Endothelial cell of umbilical vein (primary cell): ENCODE data around the gene BMP8B. TPM values are rescaled to one million over a fixed set of nuclear protein-coding genes. Genes with fewer than 3 reads are reported as not detected.

ENCODE experiments used
- BruUV-seq: library from RNA; stranded (reverse); fragments of 400-500 nt; replicated peaks from 2 replicates; lab custom pipeline; 2021; lab: Mats Ljungman, UMichigan
- CTCF ChIA-PET: fragments of 300-600, 350-600 bp; sonication (Branson Sonifier 250); formaldehyde crosslinking; loops from one replicate; lab custom pipeline; 2021; ENCODE audit warnings: antibody characterized with exemption, inconsistent platforms; lab: Charles Lee
- POLR2A ChIA-PET: fragments of 300-600, 350-600 bp; sonication (Branson Sonifier 250); formaldehyde crosslinking; loops from one replicate; lab custom pipeline; 2021; ENCODE audit warnings: antibody characterized with exemption, inconsistent platforms; lab: Charles Lee
- DNase-seq: peaks from one replicate; pipeline ENCODE4 v3.0.0-alpha.2; 2011; ENCODE audit warnings: low read depth, low spot score
- FAIRE-seq: peaks from 2 replicates; lab custom pipeline; 2011; peaks lifted over from hg19 to GRCh38; lab: Jason Lieb, UNC
- H2AFZ ChIP-seq: 2 replicates; pipeline ENCODE4 v1.6.0; 2012; ENCODE audit warnings: low read depth, low read length, control low read depth, inconsistent platforms
- H3K27ac ChIP-seq: 2 replicates; pipeline ENCODE4 v1.5.1; 2011; ENCODE audit warnings: low read depth, mild to moderate bottlenecking, control low read depth, low read length, moderate library complexity; ENCODE audit not compliant: insufficient read depth
- H3K27me3 ChIP-seq, 2 experiments: 2 replicates each; pipeline versions ENCODE4 v1.6.0 to v1.6.1; 2011; ENCODE audit warnings: low read length in 2 of 2, mixed read lengths in 1 of 2; ENCODE audit not compliant: control insufficient read depth in 2 of 2, insufficient read depth in 2 of 2
- H3K36me3 ChIP-seq, 2 experiments: 2 replicates in 1 of 2; 3 replicates in 1 of 2; pipeline ENCODE4 v1.5.1; 2011; ENCODE audit warnings: low read length in 2 of 2, mild to moderate bottlenecking in 1 of 2, moderate library complexity in 1 of 2; ENCODE audit not compliant: control insufficient read depth in 2 of 2, insufficient read depth in 2 of 2; ENCODE audit errors: extremely low read depth in 1 of 2
- H3K4me1 ChIP-seq: 3 replicates; pipeline ENCODE4 v1.5.1; 2011; ENCODE audit warnings: mild to moderate bottlenecking, low read length; ENCODE audit not compliant: control insufficient read depth, insufficient read depth; ENCODE audit errors: extremely low read depth
- H3K4me2 ChIP-seq: 2 replicates; pipeline ENCODE4 v1.6.1; 2011; ENCODE audit warnings: low read length, control low read depth, mixed read lengths; ENCODE audit not compliant: insufficient read depth
- H3K4me3 ChIP-seq, 3 experiments: fragments of 200-600 bp in 1 of 3; sonication (generic), shearing (Covaris generic) in 1 of 3; replicated peaks in 1 of 3; 2 replicates each; pipeline ENCODE4 v1.5.1; 2011 to 2016; ENCODE audit warnings: control low read depth in 3 of 3, low read length in 3 of 3, mild to moderate bottlenecking in 2 of 3, inconsistent platforms in 1 of 3, low read depth in 1 of 3, moderate library complexity in 1 of 3; ENCODE audit not compliant: insufficient read depth in 1 of 3
- H3K79me2 ChIP-seq: 2 replicates; pipeline ENCODE4 v1.6.0; 2012; ENCODE audit warnings: low read length, inconsistent platforms; ENCODE audit not compliant: control insufficient read depth, insufficient read depth
- H3K9ac ChIP-seq: replicated peaks from 2 replicates; pipeline ENCODE3; 2011; ENCODE audit warnings: low read length, control low read depth; ENCODE audit not compliant: insufficient read depth; ENCODE audit errors: extremely low read depth
- H3K9me1 ChIP-seq: replicated peaks from 3 replicates; pipeline ENCODE4 v1.6.0; 2011; ENCODE audit warnings: mild to moderate bottlenecking, low read length; ENCODE audit not compliant: control insufficient read depth, insufficient read depth; ENCODE audit errors: extremely low read depth
- H3K9me3 ChIP-seq: replicated peaks from 2 replicates; pipeline ENCODE4 v1.5.1; 2012; ENCODE audit warnings: low read length, inconsistent platforms; ENCODE audit not compliant: control insufficient read depth, insufficient read depth
- H4K20me1 ChIP-seq: replicated peaks from 2 replicates; pipeline ENCODE3; 2011; ENCODE audit warnings: mild to moderate bottlenecking, low read length; ENCODE audit not compliant: control insufficient read depth, insufficient read depth; ENCODE audit errors: extremely low read depth
- EZH2 ChIP-seq: IDR thresholded peaks from 2 replicates; pipeline ENCODE4 v1.6.1; 2012; ENCODE audit warnings: borderline replicate concordance, low read depth, mild to moderate bottlenecking, moderate library complexity, low read length, inconsistent platforms; ENCODE audit not compliant: severe bottlenecking
- FOS ChIP-seq: IDR thresholded peaks from 2 replicates; pipeline ENCODE4 v1.6.1; 2011; ENCODE audit warnings: mild to moderate bottlenecking, low read length, moderate library complexity, borderline replicate concordance; ENCODE audit not compliant: insufficient read depth
- GATA2 ChIP-seq: IDR thresholded peaks from 2 replicates; pipeline ENCODE4 v1.7.0; 2011; ENCODE audit warnings: low read depth, mild to moderate bottlenecking, moderate library complexity, mixed read lengths, low read length; ENCODE audit not compliant: insufficient read length, insufficient read depth
- JUN ChIP-seq: IDR thresholded peaks from 2 replicates; pipeline ENCODE4 v1.6.1; 2011; ENCODE audit warnings: borderline replicate concordance, low read depth; ENCODE audit not compliant: insufficient read length, insufficient read depth
- MYC ChIP-seq: IDR thresholded peaks from one replicate; pipeline ENCODE4 v1.6.1; 2011; ENCODE audit warnings: mild to moderate bottlenecking, low read depth, low read length
- POLR2A ChIP-seq: IDR thresholded peaks from 2 replicates; pipeline ENCODE4 v1.6.1; 2012; ENCODE audit warnings: low read depth, mild to moderate bottlenecking, control low read depth, low read length
- POLR2AphosphoS5 ChIP-seq: IDR thresholded peaks from 2 replicates; pipeline ENCODE4 v1.6.1; 2012; ENCODE audit warnings: low read depth, mild to moderate bottlenecking, control low read depth, low read length, moderate library complexity; ENCODE audit not compliant: insufficient read depth
- dilution Hi-C: fragments of 300-500 bp; cut with MboI; formaldehyde crosslinking; loops from one replicate; pipeline ENCODE4 v1.15.0; 2019; ENCODE audit warnings: low sequenced_read_pairs; ENCODE audit not compliant: extremely low pct_ligation_motif_present
- intact Hi-C: fragments of 100-400 bp; cut with micrococcal nuclease; formaldehyde crosslinking; loops from one replicate; pipeline ENCODE4 v1.10.0; 2022
- polyA plus RNA-seq, 4 experiments: library from polyadenylated mRNA; depleted of rRNA in 3 of 4; stranded (reverse) in 3 of 4; unstranded in 1 of 4; fragments of >200 nt; gene quantifications; 2 replicates each; pipeline versions ENCODE4 v1.2.1 to v1.2.3, GENCODE V29; 2011 to 2012; ENCODE audit warnings: missing spikeins in 1 of 4
- total RNA-seq: library from RNA; stranded (reverse); gene quantifications from 2 replicates; pipeline ENCODE4 v1.2.3, GENCODE V29; 2021
- TF ChIP-seq, protein P1 (sequence below), 2 donors: IDR thresholded peaks; 1 replicate in 1 of 2; 2 replicates in 1 of 2; pipeline ENCODE4 v1.5.1; 2011; ENCODE audit warnings: low read length in 2 of 2, mild to moderate bottlenecking in 2 of 2, moderate library complexity in 2 of 2, control low read depth in 1 of 2, inconsistent platforms in 1 of 2, low read depth in 1 of 2; ENCODE audit not compliant: insufficient read depth in 1 of 2; ENCODE audit errors: extremely low read depth in 1 of 2
- TF ChIP-seq, protein P2 (sequence below): IDR thresholded peaks from 2 replicates; pipeline ENCODE4 v1.6.1; 2011; ENCODE audit not compliant: insufficient read depth, insufficient read length

The BMP8B gene
- total and polyA plus RNA-seq, 2 donors (not counting 3 experiments of a cell fraction or from before 2014, with no cell fraction given) = 0.07 TPM; not detected in 1

DNA sequence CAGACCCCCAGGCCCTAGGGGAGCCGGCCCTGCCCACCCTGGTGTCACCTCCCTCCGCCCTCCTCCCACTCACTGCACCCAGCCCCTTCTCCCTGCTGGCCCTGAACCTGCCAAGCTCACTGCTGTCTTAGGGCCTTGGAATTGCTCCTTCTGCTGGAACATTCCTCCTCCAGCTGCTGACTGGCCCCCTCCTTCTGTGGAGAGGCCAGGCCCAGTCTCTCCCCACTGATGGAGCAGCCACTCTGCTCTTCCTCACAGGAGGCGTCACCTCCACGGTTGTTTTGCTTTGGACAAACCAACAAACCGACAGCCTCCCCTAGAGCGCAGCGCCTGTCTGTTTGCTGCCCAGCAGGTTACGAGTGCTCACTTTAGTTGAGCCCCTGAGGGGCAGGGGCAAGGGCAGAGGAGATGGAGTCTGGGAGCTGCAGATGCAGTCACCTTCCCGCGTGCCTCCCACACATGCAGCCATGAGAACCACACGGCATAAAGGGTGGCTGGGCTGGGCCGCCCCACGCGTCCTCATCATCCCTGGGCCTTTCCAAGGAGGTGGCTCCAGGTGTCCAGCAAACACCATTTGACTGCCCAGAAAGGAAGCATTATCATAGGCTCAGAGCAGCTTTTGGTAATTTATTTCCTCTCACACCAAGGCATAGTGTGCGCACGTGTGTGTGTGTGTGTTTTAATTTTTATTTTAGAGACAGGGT, 27.0 kb downstream of the BMP8B start:
- no peak overlapping the region for H3K9ac ChIP-seq
- dilution Hi-C loops (no loop called here), intact Hi-C loops (no loop called here)
- no peaks in the 10 kb centered on the region for H3K9me3 ChIP-seq
- H3K4me1 ChIP-seq = no peaks in the 10 kb centered on the region
- no TSS peak for BruUV-seq
- FAIRE-seq = no peak
- no peaks in the 10 kb centered on the region for H3K79me2 ChIP-seq
- no peak for TF ChIP-seq FOS
- TF ChIP-seq GATA2 = no peak
- no peak for TF ChIP-seq POLR2AphosphoS5
- no peak for TF ChIP-seq EZH2
- TF ChIP-seq, protein P1, sequence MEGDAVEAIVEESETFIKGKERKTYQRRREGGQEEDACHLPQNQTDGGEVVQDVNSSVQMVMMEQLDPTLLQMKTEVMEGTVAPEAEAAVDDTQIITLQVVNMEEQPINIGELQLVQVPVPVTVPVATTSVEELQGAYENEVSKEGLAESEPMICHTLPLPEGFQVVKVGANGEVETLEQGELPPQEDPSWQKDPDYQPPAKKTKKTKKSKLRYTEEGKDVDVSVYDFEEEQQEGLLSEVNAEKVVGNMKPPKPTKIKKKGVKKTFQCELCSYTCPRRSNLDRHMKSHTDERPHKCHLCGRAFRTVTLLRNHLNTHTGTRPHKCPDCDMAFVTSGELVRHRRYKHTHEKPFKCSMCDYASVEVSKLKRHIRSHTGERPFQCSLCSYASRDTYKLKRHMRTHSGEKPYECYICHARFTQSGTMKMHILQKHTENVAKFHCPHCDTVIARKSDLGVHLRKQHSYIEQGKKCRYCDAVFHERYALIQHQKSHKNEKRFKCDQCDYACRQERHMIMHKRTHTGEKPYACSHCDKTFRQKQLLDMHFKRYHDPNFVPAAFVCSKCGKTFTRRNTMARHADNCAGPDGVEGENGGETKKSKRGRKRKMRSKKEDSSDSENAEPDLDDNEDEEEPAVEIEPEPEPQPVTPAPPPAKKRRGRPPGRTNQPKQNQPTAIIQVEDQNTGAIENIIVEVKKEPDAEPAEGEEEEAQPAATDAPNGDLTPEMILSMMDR (IDR thresholded peaks at IDR 0.05; ENCODE audit: extremely low read depth in 1 of 2, insufficient read depth in 1 of 2, low read depth in 1 of 2, low read length in 2 of 2) = no peak
- TF ChIP-seq, protein P2, sequence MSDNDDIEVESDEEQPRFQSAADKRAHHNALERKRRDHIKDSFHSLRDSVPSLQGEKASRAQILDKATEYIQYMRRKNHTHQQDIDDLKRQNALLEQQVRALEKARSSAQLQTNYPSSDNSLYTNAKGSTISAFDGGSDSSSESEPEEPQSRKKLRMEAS = no peak
- TF ChIP-seq MYC = no peak
- TF ChIP-seq POLR2A = no peak
- no peak for TF ChIP-seq JUN
- no peaks in the 10 kb centered on the region for H3K9me1 ChIP-seq
- H4K20me1 ChIP-seq = no peaks in the 10 kb centered on the region
- CTCF ChIA-PET = interaction anchor here (0.9 kb wide), 2 partner anchors 28 to 155 kb away, joined by 3 read pairs; no protein-coding TSS in a partner anchor
- H3K27me3 ChIP-seq = no peaks in the 10 kb centered on the region
- POLR2A ChIA-PET = no interaction called here
- DNase-seq = no peak
- no peak overlapping the region for H3K27ac ChIP-seq
- H3K4me2 ChIP-seq = no peak overlapping the region
- no peak overlapping the region for H3K4me3 ChIP-seq
- H3K36me3 ChIP-seq = no peaks in the 10 kb centered on the region
- no peak overlapping the region for H2AFZ ChIP-seq
